HepG2 (cell line): Measurements from ENCODE around the gene GAB3. TPM values are rescaled to one million over a fixed set of nuclear protein-coding genes. Genes with fewer than 3 reads are reported as not detected.

ENCODE experiments used
- ATAC-seq: fragments of 200-7000 bp; cut with Tn5 transposase; 3 replicates; pipeline ENCODE4 v1.9.1; 2020; ENCODE audit warnings: mild to moderate bottlenecking, moderate library complexity
- BruUV-seq: library from RNA; stranded (reverse); fragments of 400-500 nt; replicated peaks from 2 replicates; lab custom pipeline; 2021; lab: Mats Ljungman, UMichigan
- CTCF ChIA-PET: fragments of 300-600 bp; formaldehyde crosslinking; extraction: SDS; loops from one replicate; lab custom pipeline; 2021; ENCODE audit warnings: low total read pairs, inconsistent platforms, low intra/inter-chr PET ratio; lab: Yijun Ruan, JAX
- POLR2A ChIA-PET: fragments of 350-600 bp; sonication (Branson Sonifier 250); formaldehyde crosslinking; loops from one replicate; lab custom pipeline; 2020; ENCODE audit warnings: antibody characterized with exemption, inconsistent platforms; lab: Yijun Ruan, JAX
- DNase-seq: peaks from one replicate; pipeline ENCODE4 v3.0.0-alpha.2; 2015; ENCODE audit warnings: low spot score
- FAIRE-seq: peaks from 3 replicates; lab custom pipeline; 2011; peaks lifted over from hg19 to GRCh38; lab: Jason Lieb, UNC
- H2AFZ ChIP-seq: one replicate; pipeline ENCODE4 v1.6.1; 2011; ENCODE audit warnings: low read length, inconsistent platforms
- H3K27ac ChIP-seq: fragments of 300-600 bp; 3 replicates; pipeline ENCODE4 v1.8.0; 2011; ENCODE audit warnings: mixed run types, mild to moderate bottlenecking, mixed read lengths, low read length, inconsistent platforms; ENCODE audit not compliant: insufficient read depth; ENCODE audit errors: extremely low read length
- H3K27me3 ChIP-seq, 2 experiments: fragments of 200-600 bp in 1 of 2; 2 replicates in 1 of 2; 3 replicates in 1 of 2; pipeline versions ENCODE4 v1.6.0 to v1.8.0; 2011; ENCODE audit warnings: low read length in 2 of 2, mild to moderate bottlenecking in 2 of 2, moderate library complexity in 2 of 2, inconsistent platforms in 1 of 2; ENCODE audit not compliant: insufficient read depth in 2 of 2, control insufficient read depth in 1 of 2
- H3K36me3 ChIP-seq, 2 experiments: fragments of 200-600 bp in 1 of 2; replicated peaks in 1 of 2; 2 replicates in 1 of 2; 3 replicates in 1 of 2; pipeline versions ENCODE4 v1.5.1 to v1.8.0; 2011; ENCODE audit warnings: low read length in 2 of 2, inconsistent platforms in 1 of 2; ENCODE audit not compliant: insufficient read depth in 2 of 2, control insufficient read depth in 1 of 2
- H3K4me1 ChIP-seq: 2 replicates; pipeline ENCODE4 v1.5.1; 2012; ENCODE audit warnings: low read length, inconsistent platforms; ENCODE audit not compliant: insufficient read depth
- H3K4me2 ChIP-seq: 2 replicates; pipeline ENCODE4 v1.6.0; 2011; ENCODE audit warnings: low read depth, low read length, inconsistent platforms
- H3K4me3 ChIP-seq, 3 experiments: fragments of 200-600 bp in 1 of 3; sonication (generic), shearing (Covaris generic) in 1 of 3; replicated peaks in 1 of 3; 2 replicates each; pipeline ENCODE4 v1.5.1; 2011 to 2016; ENCODE audit warnings: low read length in 3 of 3, inconsistent platforms in 2 of 3, low read depth in 2 of 3, mild to moderate bottlenecking in 2 of 3, control low read depth in 1 of 3, mixed read lengths in 1 of 3; ENCODE audit not compliant: insufficient read depth in 1 of 3
- H3K79me2 ChIP-seq: one replicate; pipeline ENCODE4 v1.6.1; 2011; ENCODE audit warnings: low read length, inconsistent platforms; ENCODE audit not compliant: insufficient read depth
- H3K9ac ChIP-seq: 2 replicates; pipeline ENCODE4 v1.6.0; 2011; ENCODE audit warnings: mild to moderate bottlenecking, low read depth, low read length, inconsistent platforms; ENCODE audit not compliant: insufficient read depth
- H3K9me3 ChIP-seq: 2 replicates; pipeline ENCODE4 v1.5.1; 2012; ENCODE audit warnings: mild to moderate bottlenecking, low read length
- H4K20me1 ChIP-seq: 2 replicates; pipeline ENCODE4 v1.6.0; 2011; ENCODE audit warnings: inconsistent platforms, mild to moderate bottlenecking, low read length, moderate library complexity; ENCODE audit not compliant: insufficient read depth
- FOSL2 ChIP-seq: sonication (generic); formaldehyde crosslinking; IDR thresholded peaks from 2 replicates; pipeline ENCODE4 v1.4.0; 2020; ENCODE audit warnings: missing genetic modification reagents
- FOXA3 ChIP-seq: IDR thresholded peaks from 2 replicates; pipeline ENCODE4 v1.6.1; 2016; ENCODE audit warnings: missing genetic modification reagents, missing compliant biosample characterization
- ZNF180 ChIP-seq: sonication (generic); formaldehyde crosslinking; IDR thresholded peaks from 2 replicates; pipeline ENCODE4 v1.4.0; 2020; ENCODE audit warnings: low read depth, missing genetic modification reagents, borderline replicate concordance
- ZNF30 ChIP-seq: sonication (generic); formaldehyde crosslinking; IDR thresholded peaks from 2 replicates; pipeline ENCODE4 v1.5.0; 2020; ENCODE audit warnings: mild to moderate bottlenecking, missing genetic modification reagents
- WGBS: methylation state at CpG from one replicate; pipeline ENCODE4 v1.1.6; 2017; ENCODE audit warnings: low lambda C conversion rate; 5-methylcytosine and 5-hydroxymethylcytosine counted together
- in situ Hi-C: cut with HindIII; loops from 2 replicates; pipeline ENCODE4 v1.10.0; 2017; ENCODE audit warnings: low pct_unique_long_range_greater_than_20kb; ENCODE audit not compliant: extremely low pct_ligation_motif_present
- intact Hi-C: fragments of 100-400 bp; cut with micrococcal nuclease; formaldehyde crosslinking; loops from one replicate; pipeline ENCODE4 v1.10.0; 2022; ENCODE audit not compliant: unreplicated experiment
- polyA plus RNA-seq, 8 experiments: library from polyadenylated mRNA; depleted of rRNA in 3 of 8; stranded (reverse) in 7 of 8; unstranded in 1 of 8; fragments of >200 nt; fragmentation: Illumina TruSeq in 4 of 8; extraction: Trizol in 4 of 8; gene quantifications; 2 replicates each; pipeline versions ENCODE4 v1.2.1 to v1.2.3, GENCODE V29; 2011 to 2016; ENCODE audit warnings: low read depth in 4 of 8, missing spikeins in 1 of 8, mixed read lengths in 1 of 8; ENCODE audit not compliant: insufficient read depth in 1 of 8
- total RNA-seq, 5 experiments: library from RNA; depleted of rRNA; stranded (reverse); fragments of >200 nt; fragmentation: Illumina TruSeq; extraction: Trizol; gene quantifications; 2 replicates each; pipeline ENCODE4 v1.2.3, GENCODE V29; 2016; ENCODE audit warnings: low read depth in 1 of 5
- TF ChIP-seq, protein P1 (sequence below): sonication (generic); formaldehyde crosslinking; IDR thresholded peaks from 2 replicates; pipeline ENCODE4 v1.4.0; 2020; ENCODE audit warnings: missing genetic modification reagents

GAB3 gene
- total and polyA plus RNA-seq, 2 of the 13 experiments (the other 11 are each of a cell fraction or from before 2014, with no cell fraction given): not detected

DNA sequence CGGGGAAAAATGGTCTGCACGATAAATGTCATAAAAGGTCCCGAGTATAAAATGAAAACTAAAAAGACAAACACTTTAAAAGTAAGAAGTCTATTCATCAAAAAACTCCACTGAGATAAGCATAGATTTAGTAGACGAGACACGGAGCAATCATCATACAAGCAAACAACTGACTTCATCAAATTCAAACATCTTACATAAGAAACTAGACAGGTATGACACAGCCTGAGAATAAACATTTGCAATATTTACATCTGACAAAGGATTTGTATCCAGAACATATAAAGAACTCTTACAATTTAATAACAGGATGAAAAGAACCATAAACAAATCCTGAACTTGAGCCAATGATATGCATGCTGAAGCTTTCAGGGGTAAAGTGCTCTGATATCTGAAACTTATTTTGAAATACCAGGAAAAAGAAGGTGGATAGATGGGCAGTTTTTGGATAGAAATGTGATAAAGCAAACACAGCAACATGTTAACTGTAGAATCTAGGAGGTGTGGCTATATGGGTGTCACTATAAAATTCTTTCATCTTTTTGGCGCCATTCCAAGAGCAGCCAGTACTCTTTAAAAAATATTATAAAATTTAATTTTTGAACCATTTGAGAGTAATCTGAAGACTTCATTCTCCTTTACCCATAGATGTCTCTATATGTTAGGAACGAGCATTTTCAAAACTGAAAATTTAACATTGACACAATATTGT, 42.4 kb upstream of the GAB3 start:
- peaks cover 36% of the 10 kb centered on the region for H3K4me1 ChIP-seq
- ChIA-PET POLR2A (no interaction called here), CTCF (no interaction called here)
- H3K79me2 ChIP-seq: no peaks in the 10 kb centered on the region
- in situ Hi-C loops (no loop called here), intact Hi-C loops (no loop called here)
- no peak overlapping the region for H3K4me3 ChIP-seq
- no peak overlapping the region for H3K9ac ChIP-seq
- BruUV-seq: no TSS peak
- no peaks in the 10 kb centered on the region for H3K9me3 ChIP-seq
- FAIRE-seq (no peak), ATAC-seq (no peak), DNase-seq (peak; percentile 17)
- H3K27me3 ChIP-seq: no peaks in the 10 kb centered on the region
- H4K20me1 ChIP-seq: no peaks in the 10 kb centered on the region
- H3K4me2 ChIP-seq: no peak overlapping the region
- TF ChIP-seq, protein P1, sequence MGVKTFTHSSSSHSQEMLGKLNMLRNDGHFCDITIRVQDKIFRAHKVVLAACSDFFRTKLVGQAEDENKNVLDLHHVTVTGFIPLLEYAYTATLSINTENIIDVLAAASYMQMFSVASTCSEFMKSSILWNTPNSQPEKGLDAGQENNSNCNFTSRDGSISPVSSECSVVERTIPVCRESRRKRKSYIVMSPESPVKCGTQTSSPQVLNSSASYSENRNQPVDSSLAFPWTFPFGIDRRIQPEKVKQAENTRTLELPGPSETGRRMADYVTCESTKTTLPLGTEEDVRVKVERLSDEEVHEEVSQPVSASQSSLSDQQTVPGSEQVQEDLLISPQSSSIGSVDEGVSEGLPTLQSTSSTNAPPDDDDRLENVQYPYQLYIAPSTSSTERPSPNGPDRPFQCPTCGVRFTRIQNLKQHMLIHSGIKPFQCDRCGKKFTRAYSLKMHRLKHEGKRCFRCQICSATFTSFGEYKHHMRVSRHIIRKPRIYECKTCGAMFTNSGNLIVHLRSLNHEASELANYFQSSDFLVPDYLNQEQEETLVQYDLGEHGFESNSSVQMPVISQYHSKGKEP: no peak
- TF ChIP-seq FOXA3 (CRISPR knock-in tag): peak; percentile 35; the same call in 1 of the 2 replicates
- H2AFZ ChIP-seq: no peak overlapping the region
- H3K36me3 ChIP-seq: no peaks in the 10 kb centered on the region
- no peak overlapping the region for H3K27ac ChIP-seq
- WGBS: 74% methylated on average over 7 of the region's 7 CpGs

- ChIA-PET POLR2A (no interaction called here), CTCF (no interaction called here)
- ATAC-seq: no peak
Measured at GRCh38 chrX:154791939-154792338, 41.1 kb upstream of the GAB3 start.

More at GRCh38 chrX:154791939-154792338, 41.1 kb upstream of the GAB3 start:
- H2AFZ ChIP-seq: no peak overlapping the region
- peaks cover 22% of the 10 kb centered on the region for H3K4me1 ChIP-seq
- intact Hi-C loops (no loop called here), in situ Hi-C loops (no loop called here)
- H3K4me2 ChIP-seq: no peak overlapping the region
- no peaks in the 10 kb centered on the region for H3K9me3 ChIP-seq
- no peaks in the 10 kb centered on the region for H3K27me3 ChIP-seq
- no peak for DNase-seq
- no peak overlapping the region for H3K4me3 ChIP-seq
- peak; percentile 11; the same call in 1 of the 2 replicates for TF ChIP-seq FOSL2
- no peak for TF ChIP-seq ZNF30 (CRISPR knock-in tag)
- TF ChIP-seq ZNF180 (CRISPR knock-in tag): no peak
- no peaks in the 10 kb centered on the region for H3K36me3 ChIP-seq
- no TSS peak for BruUV-seq
- no peaks in the 10 kb centered on the region for H3K79me2 ChIP-seq
- FAIRE-seq: no peak
- H3K27ac ChIP-seq: no peak overlapping the region
- no peak overlapping the region for H3K9ac ChIP-seq
- 90% methylated on average over 2 of the region's 8 CpGs for WGBS
- no peaks in the 10 kb centered on the region for H4K20me1 ChIP-seq
